ENCODE results near the gene KNDC1. TPM values are rescaled to one million over a fixed set of nuclear protein-coding genes. Genes with fewer than 3 reads are reported as not detected.
A peak's percentile ranks its signal among the peaks of the same experiment; 100 is the strongest.

The KNDC1 gene
- total RNA-seq, 1 donor from 2014 or later, result 0.55 TPM

GRCh38 chr10:133126431-133127290 lies 33.4 kb upstream of the KNDC1 start:
- H3K4me3 Mint-ChIP-seq (ENCODE audit: unreplicated experiment), result no peak overlapping the region
- TF ChIP-seq CTCF (IDR thresholded peaks at IDR 0.05), result no peak
- peak; percentile 88 for DNase-seq (ENCODE audit: low spot score)

GRCh38 chr10:133127291-133128125 lies 32.5 kb upstream of the KNDC1 start:
- H3K9me3 Mint-ChIP-seq (ENCODE audit: low read depth), result no peaks in the 10 kb centered on the region
- no peaks in the 10 kb centered on the region for H3K36me3 Mint-ChIP-seq (ENCODE audit: low read depth)
- H3K4me1 Mint-ChIP-seq (ENCODE audit: low read depth), result no peaks in the 10 kb centered on the region
- H3K27me3 Mint-ChIP-seq (ENCODE audit: low read depth), result peaks cover 21% of the 10 kb centered on the region
- no peak for DNase-seq (ENCODE audit: low spot score)
- H3K4me3 Mint-ChIP-seq (ENCODE audit: unreplicated experiment), result no peak overlapping the region
- no peak overlapping the region for H3K27ac Mint-ChIP-seq (ENCODE audit: unreplicated experiment)
- TF ChIP-seq CTCF (IDR thresholded peaks at IDR 0.05), result no peak

More at GRCh38 chr10:133126431-133127290, 33.4 kb upstream of the KNDC1 start:
- no peaks in the 10 kb centered on the region for H3K4me1 Mint-ChIP-seq (ENCODE audit: low read depth)
- no peaks in the 10 kb centered on the region for H3K36me3 Mint-ChIP-seq (ENCODE audit: low read depth)
- H3K27ac Mint-ChIP-seq (ENCODE audit: unreplicated experiment), result no peak overlapping the region
- H3K9me3 Mint-ChIP-seq (ENCODE audit: low read depth), result no peaks in the 10 kb centered on the region
- peaks cover 18% of the 10 kb centered on the region for H3K27me3 Mint-ChIP-seq (ENCODE audit: low read depth)

DNA sequence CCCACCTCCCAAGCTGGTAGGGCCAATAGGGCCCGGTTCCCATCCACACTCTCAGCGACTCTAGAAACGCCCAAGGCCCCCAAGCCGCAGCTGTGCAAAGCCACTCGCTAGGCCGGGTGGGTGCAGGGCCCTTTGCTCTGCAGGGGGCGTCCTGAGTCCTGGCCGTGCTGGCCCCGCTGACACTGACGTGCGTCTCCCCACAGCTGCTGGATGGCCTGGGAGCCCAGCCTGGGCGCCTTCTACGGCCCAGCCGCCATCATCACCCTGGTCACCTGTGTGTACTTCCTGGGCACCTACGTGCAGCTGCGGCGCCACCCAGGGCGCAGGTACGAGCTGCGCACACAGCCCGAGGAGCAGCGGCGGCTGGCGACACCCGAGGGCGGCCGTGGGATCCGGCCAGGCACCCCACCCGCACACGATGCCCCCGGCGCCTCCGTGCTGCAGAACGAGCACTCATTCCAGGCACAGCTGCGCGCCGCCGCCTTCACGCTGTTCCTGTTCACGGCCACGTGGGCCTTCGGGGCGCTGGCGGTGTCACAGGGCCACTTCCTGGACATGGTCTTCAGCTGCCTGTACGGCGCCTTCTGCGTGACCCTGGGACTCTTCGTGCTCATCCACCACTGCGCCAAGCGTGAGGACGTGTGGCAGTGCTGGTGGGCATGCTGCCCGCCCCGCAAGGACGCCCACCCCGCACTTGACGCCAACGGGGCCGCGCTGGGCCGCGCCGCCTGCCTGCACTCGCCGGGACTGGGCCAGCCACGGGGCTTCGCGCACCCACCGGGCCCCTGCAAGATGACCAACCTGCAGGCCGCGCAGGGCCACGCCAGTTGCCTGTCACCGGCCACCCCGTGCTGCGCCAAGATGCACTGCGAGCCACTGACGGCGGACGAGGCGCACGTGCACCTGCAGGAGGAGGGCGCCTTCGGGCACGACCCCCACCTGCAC lies 31.6 kb upstream of the KNDC1 start:
- H3K27ac Mint-ChIP-seq (ENCODE audit: unreplicated experiment), result no peak overlapping the region
- no peak for TF ChIP-seq CTCF (IDR thresholded peaks at IDR 0.05)
- H3K4me1 Mint-ChIP-seq (ENCODE audit: low read depth), result no peaks in the 10 kb centered on the region
- H3K27me3 Mint-ChIP-seq (ENCODE audit: low read depth), result peaks cover 17% of the 10 kb centered on the region
- H3K4me3 Mint-ChIP-seq (ENCODE audit: unreplicated experiment), result no peak overlapping the region
- DNase-seq (ENCODE audit: low spot score), result peak; percentile 92
- H3K9me3 Mint-ChIP-seq (ENCODE audit: low read depth), result no peaks in the 10 kb centered on the region
- no peaks in the 10 kb centered on the region for H3K36me3 Mint-ChIP-seq (ENCODE audit: low read depth)

DNA sequence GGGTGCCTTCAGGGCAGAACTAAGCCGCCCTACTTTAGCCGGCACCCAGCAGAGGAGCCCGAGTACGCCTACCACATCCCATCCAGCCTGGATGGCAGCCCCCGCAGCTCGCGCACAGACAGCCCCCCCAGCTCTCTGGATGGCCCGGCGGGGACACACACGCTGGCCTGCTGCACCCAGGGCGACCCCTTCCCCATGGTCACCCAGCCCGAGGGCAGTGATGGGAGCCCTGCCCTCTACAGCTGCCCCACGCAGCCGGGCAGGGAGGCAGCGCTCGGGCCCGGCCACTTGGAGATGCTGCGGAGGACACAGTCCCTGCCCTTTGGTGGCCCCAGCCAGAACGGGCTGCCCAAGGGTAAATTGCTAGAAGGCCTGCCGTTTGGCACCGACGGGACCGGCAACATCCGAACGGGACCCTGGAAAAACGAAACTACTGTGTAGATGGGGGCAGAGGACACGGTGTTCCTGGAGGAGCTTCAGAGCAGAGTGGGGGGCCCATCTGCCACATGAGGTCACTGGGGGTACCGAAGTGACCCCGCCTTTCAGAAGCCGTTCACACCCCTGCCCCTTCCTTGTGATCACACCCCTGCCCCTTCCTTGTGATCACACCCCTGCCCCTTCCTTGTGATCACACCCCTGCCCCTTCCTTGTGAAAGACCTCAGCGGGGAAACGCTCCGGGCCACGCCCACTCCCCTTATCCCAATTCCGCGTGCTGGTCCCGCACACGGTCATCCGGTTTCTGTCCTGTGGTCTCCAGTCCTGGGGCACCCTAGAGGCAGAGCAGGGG lies 30.8 kb upstream of the KNDC1 start:
- no peak overlapping the region for H3K27ac Mint-ChIP-seq (ENCODE audit: unreplicated experiment)

More for the DNA sequence above, 30.8 kb upstream of the KNDC1 start:
- H3K4me1 Mint-ChIP-seq (ENCODE audit: low read depth), result no peaks in the 10 kb centered on the region
- H3K9me3 Mint-ChIP-seq (ENCODE audit: low read depth), result no peaks in the 10 kb centered on the region
- TF ChIP-seq CTCF (IDR thresholded peaks at IDR 0.05), result no peak
- peaks cover 15% of the 10 kb centered on the region for H3K27me3 Mint-ChIP-seq (ENCODE audit: low read depth)
- no peaks in the 10 kb centered on the region for H3K36me3 Mint-ChIP-seq (ENCODE audit: low read depth)
- no peak for DNase-seq (ENCODE audit: low spot score)
- H3K4me3 Mint-ChIP-seq (ENCODE audit: unreplicated experiment), result no peak overlapping the region

Measured in chondrocyte (in vitro differentiated cells).